Measurements from ENCODE around the gene PLRG1.

PLRG1 gene

DNA sequence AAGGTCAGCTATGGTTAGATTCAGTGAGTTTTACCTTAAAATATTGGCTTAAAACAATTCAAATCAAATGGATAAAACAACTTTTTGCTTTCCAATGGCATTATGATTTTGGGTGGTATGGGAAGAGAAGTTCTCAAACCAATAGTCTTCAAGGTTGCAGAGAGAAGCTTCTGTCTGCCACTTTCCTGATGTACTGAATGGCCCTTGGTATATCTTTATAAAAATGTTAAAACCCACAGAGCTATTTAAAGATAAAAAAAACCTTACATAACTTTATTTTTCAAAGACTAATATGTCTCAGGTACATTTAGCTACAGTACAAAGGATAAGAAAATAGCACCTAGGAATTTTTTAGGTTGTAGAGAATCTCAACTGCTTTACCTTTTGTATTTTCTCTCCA lies 33.5 kb upstream of the PLRG1 start:
- no peak overlapping the region for H3K27ac ChIP-seq
- POLR2A ChIA-PET (ENCODE audit: low non-redundant PET): no interaction called here
- no peak for DNase-seq (ENCODE audit: low spot score)
- CTCF ChIA-PET: no interaction called here
- TF ChIP-seq, protein P1, sequence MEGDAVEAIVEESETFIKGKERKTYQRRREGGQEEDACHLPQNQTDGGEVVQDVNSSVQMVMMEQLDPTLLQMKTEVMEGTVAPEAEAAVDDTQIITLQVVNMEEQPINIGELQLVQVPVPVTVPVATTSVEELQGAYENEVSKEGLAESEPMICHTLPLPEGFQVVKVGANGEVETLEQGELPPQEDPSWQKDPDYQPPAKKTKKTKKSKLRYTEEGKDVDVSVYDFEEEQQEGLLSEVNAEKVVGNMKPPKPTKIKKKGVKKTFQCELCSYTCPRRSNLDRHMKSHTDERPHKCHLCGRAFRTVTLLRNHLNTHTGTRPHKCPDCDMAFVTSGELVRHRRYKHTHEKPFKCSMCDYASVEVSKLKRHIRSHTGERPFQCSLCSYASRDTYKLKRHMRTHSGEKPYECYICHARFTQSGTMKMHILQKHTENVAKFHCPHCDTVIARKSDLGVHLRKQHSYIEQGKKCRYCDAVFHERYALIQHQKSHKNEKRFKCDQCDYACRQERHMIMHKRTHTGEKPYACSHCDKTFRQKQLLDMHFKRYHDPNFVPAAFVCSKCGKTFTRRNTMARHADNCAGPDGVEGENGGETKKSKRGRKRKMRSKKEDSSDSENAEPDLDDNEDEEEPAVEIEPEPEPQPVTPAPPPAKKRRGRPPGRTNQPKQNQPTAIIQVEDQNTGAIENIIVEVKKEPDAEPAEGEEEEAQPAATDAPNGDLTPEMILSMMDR (conservative IDR thresholded peaks at IDR 0.05; ENCODE audit: low read depth): no peak

DNA sequence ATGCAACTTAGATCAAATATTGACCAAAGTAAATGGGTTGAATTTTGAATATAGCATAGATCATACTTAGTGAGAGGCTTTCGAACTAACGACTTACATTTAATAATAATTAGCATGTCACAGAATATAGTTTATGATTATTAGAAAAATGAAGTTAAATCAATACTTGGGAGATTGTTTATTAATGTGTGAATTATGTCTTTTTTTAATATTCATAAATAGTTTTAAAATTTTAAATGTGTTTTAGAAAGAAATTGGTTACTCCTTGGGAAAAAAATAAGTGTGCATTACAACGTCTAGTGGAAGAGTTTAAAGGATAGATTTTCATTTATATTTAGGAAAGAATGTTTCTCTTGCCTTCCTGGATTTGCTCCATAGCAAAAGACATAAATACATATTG lies 33.0 kb upstream of the PLRG1 start:
- ChIA-PET POLR2A (ENCODE audit: low non-redundant PET) (no interaction called here), CTCF (no interaction called here)
- H3K27ac ChIP-seq: no peak overlapping the region
- DNase-seq (ENCODE audit: low spot score): no peak
- TF ChIP-seq, protein P1 (conservative IDR thresholded peaks at IDR 0.05; ENCODE audit: low read depth): no peak

DNA sequence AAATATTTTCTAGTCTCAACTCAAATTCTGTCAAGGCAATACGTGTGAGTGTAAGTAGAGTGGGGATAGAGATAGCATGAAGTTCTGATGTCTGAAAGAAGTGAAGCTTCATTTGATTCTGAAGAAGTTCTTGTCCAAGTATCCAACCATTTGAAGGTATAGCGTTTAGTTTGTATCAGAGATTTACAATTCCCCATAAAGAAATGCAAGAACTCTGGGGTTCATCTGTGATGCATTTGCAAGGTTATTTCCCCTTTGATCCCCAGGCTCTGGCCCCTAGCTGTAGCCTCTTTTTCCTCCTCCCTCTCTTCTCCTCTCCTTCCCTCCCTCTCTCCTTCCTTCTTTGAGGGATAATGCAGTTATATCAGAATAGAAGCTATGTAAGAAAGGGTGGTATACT lies 32.5 kb upstream of the PLRG1 start:
- POLR2A ChIA-PET (ENCODE audit: low non-redundant PET): no interaction called here
- DNase-seq (ENCODE audit: low spot score): no peak
- CTCF ChIA-PET: interaction anchor here (0.6 kb wide), 1 partner anchor 1084 kb away, joined by 3 read pairs; no protein-coding TSS in a partner anchor

DNA sequence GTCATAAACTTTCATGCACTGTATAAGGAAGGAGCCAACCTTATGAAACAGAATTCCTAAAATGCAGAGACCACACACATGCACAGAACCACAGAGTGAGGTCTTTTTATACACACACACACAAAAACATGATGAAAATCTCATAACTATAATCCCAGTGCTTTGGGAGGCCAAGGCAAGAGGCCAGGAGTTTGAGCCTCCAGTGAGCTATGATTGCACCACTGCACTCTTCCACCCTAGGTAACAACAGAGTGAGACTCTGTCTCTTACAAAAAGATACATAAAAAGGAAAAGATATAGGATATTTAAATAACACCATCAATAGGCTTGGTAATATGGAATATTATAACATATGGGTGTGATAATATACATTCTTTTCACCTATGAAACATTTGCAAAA lies 29.7 kb upstream of the PLRG1 start:
- CTCF ChIA-PET: no interaction called here
- TF ChIP-seq, protein P1 (conservative IDR thresholded peaks at IDR 0.05; ENCODE audit: low read depth): no peak
- DNase-seq (ENCODE audit: low spot score): no peak
- no peak overlapping the region for H3K27ac ChIP-seq
- POLR2A ChIA-PET (ENCODE audit: low non-redundant PET): no interaction called here

More for the DNA sequence above, 32.5 kb upstream of the PLRG1 start:
- no peak overlapping the region for H3K27ac ChIP-seq
- TF ChIP-seq, protein P1 (conservative IDR thresholded peaks at IDR 0.05; ENCODE audit: low read depth): no peak

DNA sequence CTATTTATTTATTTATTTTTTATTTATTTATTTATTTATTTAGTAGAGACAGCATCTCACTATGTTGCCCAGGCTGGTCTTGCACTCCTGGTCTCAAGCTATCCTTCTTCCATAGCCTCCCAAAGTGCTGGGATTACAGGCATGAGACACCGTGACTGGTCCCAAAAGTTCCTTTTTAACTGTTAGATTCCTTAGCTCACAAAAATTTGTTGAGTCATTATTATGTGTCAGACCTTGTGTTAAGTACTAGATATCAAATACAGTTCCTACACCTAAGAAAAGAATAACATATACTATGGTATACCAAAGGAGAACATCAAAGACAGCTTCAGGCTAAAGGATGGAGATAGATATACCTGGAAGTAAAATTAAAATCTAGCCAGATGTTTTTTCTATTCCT lies 28.7 kb upstream of the PLRG1 start:
- TF ChIP-seq, protein P1 (conservative IDR thresholded peaks at IDR 0.05; ENCODE audit: low read depth): no peak
- no peak for DNase-seq (ENCODE audit: low spot score)
- no peak overlapping the region for H3K27ac ChIP-seq
- ChIA-PET POLR2A (ENCODE audit: low non-redundant PET) (no interaction called here), CTCF (interaction anchor here (0.7 kb wide), 1 partner anchor 640 kb away, joined by 3 read pairs; no protein-coding TSS in a partner anchor)

DNA sequence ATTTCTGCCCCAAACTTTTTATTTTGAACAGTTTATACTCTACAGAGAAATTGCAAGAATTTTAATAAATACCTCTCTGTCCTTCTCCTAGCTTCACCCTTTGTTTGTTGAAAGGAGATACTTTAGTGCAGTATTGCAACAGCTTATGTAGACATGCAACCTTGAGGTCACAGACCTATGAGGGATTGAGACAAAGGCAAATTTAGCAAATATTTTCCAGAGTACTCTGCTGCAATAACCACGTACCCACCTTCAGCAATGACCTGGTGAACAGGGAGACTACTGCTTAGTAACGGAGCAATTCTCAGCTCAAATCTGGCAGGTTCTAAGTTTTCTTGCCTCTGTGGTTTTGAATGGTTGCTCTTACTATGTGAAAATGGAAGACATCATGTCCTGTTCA lies 27.1 kb upstream of the PLRG1 start:
- no peak for DNase-seq (ENCODE audit: low spot score)
- POLR2A ChIA-PET (ENCODE audit: low non-redundant PET): no interaction called here
- no peak overlapping the region for H3K27ac ChIP-seq
- CTCF ChIA-PET: interaction anchor here (0.5 to 1.4 kb wide), 3 partner anchors 18 to 1156 kb away, joined by 3 to 5 read pairs (median 4); no protein-coding TSS in a partner anchor
- TF ChIP-seq, protein P1 (conservative IDR thresholded peaks at IDR 0.05; ENCODE audit: low read depth): no peak

DNA sequence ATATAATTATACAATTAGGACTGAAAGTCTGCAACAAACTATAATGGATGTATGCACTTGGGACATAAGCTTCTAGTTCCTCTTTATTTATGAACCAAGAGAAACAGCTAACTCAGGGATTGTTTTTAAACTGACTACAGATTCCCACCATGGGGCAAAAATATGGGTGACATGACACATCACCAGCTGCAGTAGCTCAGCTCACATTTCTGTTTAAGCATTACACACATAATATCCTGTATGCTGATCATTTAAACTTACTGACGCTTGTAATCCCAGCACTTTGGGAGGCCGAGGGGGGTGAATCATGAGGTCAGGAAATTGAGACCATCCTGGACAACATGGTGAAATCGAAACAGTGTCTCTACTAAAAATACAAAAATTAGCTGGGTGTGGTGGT lies 24.1 kb upstream of the PLRG1 start:
- no peak for DNase-seq (ENCODE audit: low spot score)
- no peak overlapping the region for H3K27ac ChIP-seq
- TF ChIP-seq, protein P1 (conservative IDR thresholded peaks at IDR 0.05; ENCODE audit: low read depth): no peak
- ChIA-PET CTCF (interaction anchor here (0.6 kb wide), 1 partner anchor 1212 kb away, joined by 3 read pairs; no protein-coding TSS in a partner anchor), POLR2A (ENCODE audit: low non-redundant PET) (no interaction called here)
